Measurements from ENCODE around the gene RBBP4.
"Not testable (repeated sequence)": the region's sequence is repeated elsewhere in the genome, so short reads cannot be mapped to it uniquely, and the experiment has no call there.

Gene RBBP4

GRCh38 chr1:32705516-32705915 lies 54.5 kb downstream of the RBBP4 start:
- Histone ChIP-seq H3K27ac (ENCODE audit: low read depth in 2 of 2, low read length in 2 of 2) (no peak overlapping the region), H3K36me3 (ENCODE audit: control insufficient read depth in 2 of 2, insufficient read depth in 2 of 2, low read length in 2 of 2) (no peaks in the 10 kb centered on the region), H3K9ac (ENCODE audit: low read depth in 1 of 2, low read length in 2 of 2) (no peak overlapping the region), H3K4me1 (ENCODE audit: control insufficient read depth in 2 of 2, insufficient read depth in 2 of 2, low read length in 2 of 2) (peaks cover 21% of the 10 kb centered on the region in 2 donors), H3K27me3 (ENCODE audit: control insufficient read depth in 2 of 2, insufficient read depth in 2 of 2, low read length in 2 of 2) (no peaks in the 10 kb centered on the region), H3K9me3 (ENCODE audit: control insufficient read depth in 2 of 2, low read length in 2 of 2) (no peaks in the 10 kb centered on the region), H3K4me3 (ENCODE audit: low read length in 2 of 2) (no peak overlapping the region)

GRCh38 chr1:32706491-32706890 lies 55.5 kb downstream of the RBBP4 start:
- no peak overlapping the region for H3K27ac ChIP-seq (ENCODE audit: low read depth in 2 of 2, low read length in 2 of 2)
- H3K9me3 ChIP-seq (ENCODE audit: control insufficient read depth in 2 of 2, low read length in 2 of 2) = no peaks in the 10 kb centered on the region
- no peaks in the 10 kb centered on the region for H3K27me3 ChIP-seq (ENCODE audit: control insufficient read depth in 2 of 2, insufficient read depth in 2 of 2, low read length in 2 of 2)
- no peak overlapping the region for H3K9ac ChIP-seq (ENCODE audit: low read depth in 1 of 2, low read length in 2 of 2)
- H3K4me1 ChIP-seq (ENCODE audit: control insufficient read depth in 2 of 2, insufficient read depth in 2 of 2, low read length in 2 of 2) = peaks cover 14 to 16% of the 10 kb centered on the region in 2 donors
- no peaks in the 10 kb centered on the region for H3K36me3 ChIP-seq (ENCODE audit: control insufficient read depth in 2 of 2, insufficient read depth in 2 of 2, low read length in 2 of 2)
- H3K4me3 ChIP-seq (ENCODE audit: low read length in 2 of 2) = no peak overlapping the region

GRCh38 chr1:32709075-32709474 lies 58.1 kb downstream of the RBBP4 start:
- H3K9me3 ChIP-seq (ENCODE audit: control insufficient read depth in 2 of 2, low read length in 2 of 2) = no peaks in the 10 kb centered on the region
- no peak overlapping the region for H3K9ac ChIP-seq (ENCODE audit: low read depth in 1 of 2, low read length in 2 of 2)
- H3K4me1 ChIP-seq (ENCODE audit: control insufficient read depth in 2 of 2, insufficient read depth in 2 of 2, low read length in 2 of 2) = peaks cover 5 to 7% of the 10 kb centered on the region in 2 donors
- H3K4me3 ChIP-seq (ENCODE audit: low read length in 2 of 2) = no peak overlapping the region
- no peaks in the 10 kb centered on the region for H3K27me3 ChIP-seq (ENCODE audit: control insufficient read depth in 2 of 2, insufficient read depth in 2 of 2, low read length in 2 of 2)
- H3K27ac ChIP-seq (ENCODE audit: low read depth in 2 of 2, low read length in 2 of 2) = no peak overlapping the region
- H3K36me3 ChIP-seq (ENCODE audit: control insufficient read depth in 2 of 2, insufficient read depth in 2 of 2, low read length in 2 of 2) = no peaks in the 10 kb centered on the region

- Histone ChIP-seq H3K36me3 (ENCODE audit: control insufficient read depth in 2 of 2, insufficient read depth in 2 of 2, low read length in 2 of 2) (no peaks in the 10 kb centered on the region), H3K9ac (ENCODE audit: low read depth in 1 of 2, low read length in 2 of 2) (no peak overlapping the region), H3K9me3 (ENCODE audit: control insufficient read depth in 2 of 2, low read length in 2 of 2) (no peaks in the 10 kb centered on the region), H3K4me3 (ENCODE audit: low read length in 2 of 2) (no peak overlapping the region), H3K4me1 (ENCODE audit: control insufficient read depth in 2 of 2, insufficient read depth in 2 of 2, low read length in 2 of 2) (peaks cover 5 to 7% of the 10 kb centered on the region in 2 donors), H3K27ac (ENCODE audit: low read depth in 2 of 2, low read length in 2 of 2) (no peak overlapping the region), H3K27me3 (ENCODE audit: control insufficient read depth in 2 of 2, insufficient read depth in 2 of 2, low read length in 2 of 2) (no peaks in the 10 kb centered on the region)
Measured at GRCh38 chr1:32709476-32709875, 58.5 kb downstream of the RBBP4 start.

GRCh38 chr1:32711221-32711620 lies 60.2 kb downstream of the RBBP4 start:
- H3K9ac ChIP-seq (ENCODE audit: low read depth in 1 of 2, low read length in 2 of 2); H3K27me3 ChIP-seq (ENCODE audit: control insufficient read depth in 2 of 2, insufficient read depth in 2 of 2, low read length in 2 of 2); H3K36me3 ChIP-seq (ENCODE audit: control insufficient read depth in 2 of 2, insufficient read depth in 2 of 2, low read length in 2 of 2); H3K27ac ChIP-seq (ENCODE audit: low read depth in 2 of 2, low read length in 2 of 2); H3K4me3 ChIP-seq (ENCODE audit: low read length in 2 of 2); H3K9me3 ChIP-seq (ENCODE audit: control insufficient read depth in 2 of 2, low read length in 2 of 2): not testable (repeated sequence)
- peaks cover 13 to 15% of the 10 kb centered on the region in 2 donors for H3K4me1 ChIP-seq (ENCODE audit: control insufficient read depth in 2 of 2, insufficient read depth in 2 of 2, low read length in 2 of 2)

- no peak overlapping the region for H3K27ac ChIP-seq (ENCODE audit: low read depth in 2 of 2, low read length in 2 of 2)
- H3K4me3 ChIP-seq (ENCODE audit: low read length in 2 of 2) = no peak overlapping the region
- no peaks in the 10 kb centered on the region for H3K36me3 ChIP-seq (ENCODE audit: control insufficient read depth in 2 of 2, insufficient read depth in 2 of 2, low read length in 2 of 2)
- peaks cover 16 to 24% of the 10 kb centered on the region in 2 donors for H3K4me1 ChIP-seq (ENCODE audit: control insufficient read depth in 2 of 2, insufficient read depth in 2 of 2, low read length in 2 of 2)
- H3K9ac ChIP-seq (ENCODE audit: low read depth in 1 of 2, low read length in 2 of 2) = no peak overlapping the region
- H3K9me3 ChIP-seq (ENCODE audit: control insufficient read depth in 2 of 2, low read length in 2 of 2) = no peaks in the 10 kb centered on the region
- H3K27me3 ChIP-seq (ENCODE audit: control insufficient read depth in 2 of 2, insufficient read depth in 2 of 2, low read length in 2 of 2) = no peaks in the 10 kb centered on the region
Measured at GRCh38 chr1:32713081-32713480, 62.1 kb downstream of the RBBP4 start.

- Histone ChIP-seq H3K4me3 (ENCODE audit: low read length in 2 of 2) (no peak overlapping the region), H3K4me1 (ENCODE audit: control insufficient read depth in 2 of 2, insufficient read depth in 2 of 2, low read length in 2 of 2) (peaks cover 16 to 24% of the 10 kb centered on the region in 2 donors), H3K27me3 (ENCODE audit: control insufficient read depth in 2 of 2, insufficient read depth in 2 of 2, low read length in 2 of 2) (no peaks in the 10 kb centered on the region), H3K36me3 (ENCODE audit: control insufficient read depth in 2 of 2, insufficient read depth in 2 of 2, low read length in 2 of 2) (no peaks in the 10 kb centered on the region), H3K9me3 (ENCODE audit: control insufficient read depth in 2 of 2, low read length in 2 of 2) (no peaks in the 10 kb centered on the region), H3K27ac (ENCODE audit: low read depth in 2 of 2, low read length in 2 of 2) (no peak overlapping the region), H3K9ac (ENCODE audit: low read depth in 1 of 2, low read length in 2 of 2) (no peak overlapping the region)
Measured at GRCh38 chr1:32714277-32714676, 63.3 kb downstream of the RBBP4 start.

GRCh38 chr1:32715901-32716311 lies 64.9 kb downstream of the RBBP4 start:
- Histone ChIP-seq H3K4me1 (ENCODE audit: control insufficient read depth in 2 of 2, insufficient read depth in 2 of 2, low read length in 2 of 2) (peaks cover 16 to 24% of the 10 kb centered on the region in 2 donors), H3K4me3 (ENCODE audit: low read length in 2 of 2) (no peak overlapping the region), H3K9ac (ENCODE audit: low read depth in 1 of 2, low read length in 2 of 2) (peak overlapping the region; percentile 59 to 65), H3K36me3 (ENCODE audit: control insufficient read depth in 2 of 2, insufficient read depth in 2 of 2, low read length in 2 of 2) (no peaks in the 10 kb centered on the region), H3K27me3 (ENCODE audit: control insufficient read depth in 2 of 2, insufficient read depth in 2 of 2, low read length in 2 of 2) (no peaks in the 10 kb centered on the region), H3K9me3 (ENCODE audit: control insufficient read depth in 2 of 2, low read length in 2 of 2) (no peaks in the 10 kb centered on the region), H3K27ac (ENCODE audit: low read depth in 2 of 2, low read length in 2 of 2) (peak overlapping the region; percentile 88 to 90)

- Histone ChIP-seq H3K36me3 (ENCODE audit: control insufficient read depth in 2 of 2, insufficient read depth in 2 of 2, low read length in 2 of 2) (no peaks in the 10 kb centered on the region), H3K27ac (ENCODE audit: low read depth in 2 of 2, low read length in 2 of 2) (peak overlapping the region; percentile 88 to 90), H3K9ac (ENCODE audit: low read depth in 1 of 2, low read length in 2 of 2) (peak overlapping the region; percentile 59 to 65), H3K9me3 (ENCODE audit: control insufficient read depth in 2 of 2, low read length in 2 of 2) (no peaks in the 10 kb centered on the region), H3K27me3 (ENCODE audit: control insufficient read depth in 2 of 2, insufficient read depth in 2 of 2, low read length in 2 of 2) (no peaks in the 10 kb centered on the region), H3K4me1 (ENCODE audit: control insufficient read depth in 2 of 2, insufficient read depth in 2 of 2, low read length in 2 of 2) (peaks cover 16 to 24% of the 10 kb centered on the region in 2 donors), H3K4me3 (ENCODE audit: low read length in 2 of 2) (peak overlapping the region; percentile 7 to 31)
Measured at GRCh38 chr1:32716312-32717148, 65.5 kb downstream of the RBBP4 start.

GRCh38 chr1:32717503-32717902 lies 66.5 kb downstream of the RBBP4 start:
- no peaks in the 10 kb centered on the region for H3K9me3 ChIP-seq (ENCODE audit: control insufficient read depth in 2 of 2, low read length in 2 of 2)
- no peaks in the 10 kb centered on the region for H3K27me3 ChIP-seq (ENCODE audit: control insufficient read depth in 2 of 2, insufficient read depth in 2 of 2, low read length in 2 of 2)
- H3K4me1 ChIP-seq (ENCODE audit: control insufficient read depth in 2 of 2, insufficient read depth in 2 of 2, low read length in 2 of 2) = peaks cover 14 to 18% of the 10 kb centered on the region in 2 donors
- H3K36me3 ChIP-seq (ENCODE audit: control insufficient read depth in 2 of 2, insufficient read depth in 2 of 2, low read length in 2 of 2) = no peaks in the 10 kb centered on the region
- H3K9ac ChIP-seq (ENCODE audit: low read depth in 1 of 2, low read length in 2 of 2) = no peak overlapping the region
- H3K4me3 ChIP-seq (ENCODE audit: low read length in 2 of 2) = no peak overlapping the region
- no peak overlapping the region for H3K27ac ChIP-seq (ENCODE audit: low read depth in 2 of 2, low read length in 2 of 2)

Measured in mucosa of rectum (tissue), 2 donors.